ENCODE measurements around the gene LYRM9.
"Not testable (repeated sequence)": the region's sequence is repeated elsewhere in the genome, so short reads cannot be mapped to it uniquely, and the experiment has no call there.

LYRM9 gene

GRCh38 chr17:27839571-27840405 lies 53.4 kb downstream of the LYRM9 start:
- not testable (repeated sequence) for DNase-seq (ENCODE audit: low read depth)

GRCh38 chr17:27838607-27839006 lies 54.6 kb downstream of the LYRM9 start:
- DNase-seq (ENCODE audit: low read depth): not testable (repeated sequence)

- DNase-seq (ENCODE audit: low read depth): not testable (repeated sequence)
Measured at GRCh38 chr17:27837769-27838168, 55.4 kb downstream of the LYRM9 start.

GRCh38 chr17:27836651-27837050 lies 56.5 kb downstream of the LYRM9 start:
- DNase-seq (ENCODE audit: low read depth): no peak

- no peak for DNase-seq (ENCODE audit: low read depth)
Measured at GRCh38 chr17:27834571-27834970, 58.6 kb downstream of the LYRM9 start.

GRCh38 chr17:27832831-27833230 lies 60.3 kb downstream of the LYRM9 start:
- no peak for DNase-seq (ENCODE audit: low read depth)

- DNase-seq (ENCODE audit: low read depth): not testable (repeated sequence)
Measured at GRCh38 chr17:27829888-27830287, 63.3 kb downstream of the LYRM9 start.

- not testable (repeated sequence) for DNase-seq (ENCODE audit: low read depth)
Measured at GRCh38 chr17:27829143-27829711, 63.9 kb downstream of the LYRM9 start.
